Neural cell (in vitro differentiated cells): ENCODE measurements around the gene B4GALT1.

Experiments
- CTCF ChIP-seq: fragments of 450-650 bp; IDR thresholded peaks from 2 replicates; pipeline ENCODE4 v1.5.1; 2014; ENCODE audit warnings: antibody characterized with exemption, mild to moderate bottlenecking, moderate library complexity; ENCODE audit not compliant: poor library complexity, severe bottlenecking
- MXI1 ChIP-seq: fragments of 450-650 bp; conservative IDR thresholded peaks from 2 replicates; pipeline ENCODE4 v1.6.1; 2014; ENCODE audit warnings: antibody characterized with exemption, mild to moderate bottlenecking; ENCODE audit not compliant: poor library complexity, severe bottlenecking
- POLR2AphosphoS5 ChIP-seq: IDR thresholded peaks from 2 replicates; pipeline ENCODE4 v1.6.1; 2012

- TF ChIP-seq POLR2AphosphoS5 (no peak), MXI1 (no peak), CTCF (no peak)
Observed at GRCh38 chr9:33144551-33144950, 22.6 kb downstream of the B4GALT1 start.
